Lung microvascular endothelial cell (primary cell): ENCODE results near the gene NFASC. TPM values are rescaled to one million over a fixed set of nuclear protein-coding genes. Genes with fewer than 3 reads are reported as not detected.

ENCODE experiments used
- DNase-seq, 2 donors: peaks; one replicate each; pipeline versions ENCODE4 v3.0.0 to v3.0.0-alpha.2; 2010; ENCODE audit warnings: low read depth in 2 of 2
- total RNA-seq: library from RNA; depleted of rRNA; stranded (reverse); fragments of >200 nt; gene quantifications from 2 replicates; pipeline ENCODE4 v1.2.1, GENCODE V29; 2014

NFASC gene
- total RNA-seq, 1 donor from 2014 or later: under 0.01 TPM

DNA sequence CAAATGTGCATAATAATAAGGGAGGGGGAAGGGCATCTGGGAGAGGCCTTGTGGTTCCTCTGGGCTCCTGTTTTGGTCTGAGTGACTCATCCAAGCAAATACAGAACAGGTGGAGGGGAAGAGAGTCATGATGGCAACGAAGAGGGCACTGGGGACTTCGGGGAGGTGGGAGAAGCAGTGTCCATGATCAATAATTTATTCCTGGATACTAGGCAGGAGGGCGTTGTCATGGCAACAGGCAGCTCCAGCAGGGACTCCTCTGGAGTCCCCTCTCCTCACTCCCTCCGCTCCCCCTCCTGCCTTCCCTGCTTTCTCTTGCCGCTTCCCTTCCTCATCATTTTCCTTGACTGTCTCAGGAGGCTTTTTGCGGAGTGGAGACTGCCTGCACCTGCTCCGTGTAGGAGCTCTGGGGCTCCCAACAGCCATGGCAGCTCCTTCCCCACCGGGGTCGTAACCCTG, 12.3 kb upstream of the NFASC start:
- no peak for DNase-seq

DNA sequence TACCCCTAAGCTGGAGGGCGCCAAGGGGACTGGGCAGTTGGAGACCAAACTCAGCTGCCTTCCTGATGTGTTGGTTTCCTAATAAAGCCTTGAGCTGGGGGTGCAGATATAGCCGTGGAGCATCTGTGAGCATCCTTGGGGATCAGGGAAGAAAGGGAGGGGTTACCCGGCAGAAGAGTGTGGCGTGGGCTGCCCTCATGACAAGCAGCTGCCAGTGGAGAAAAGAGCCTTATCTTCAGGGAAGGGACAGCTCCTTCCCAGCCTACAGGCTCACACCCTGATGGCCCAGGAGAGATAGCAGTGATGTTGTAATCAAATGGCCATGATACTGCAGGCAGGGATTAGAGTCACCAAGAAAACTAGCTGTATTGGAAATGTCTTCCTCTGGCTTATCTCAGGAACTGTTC, 10.8 kb upstream of the NFASC start:
- DNase-seq: no peak

DNA sequence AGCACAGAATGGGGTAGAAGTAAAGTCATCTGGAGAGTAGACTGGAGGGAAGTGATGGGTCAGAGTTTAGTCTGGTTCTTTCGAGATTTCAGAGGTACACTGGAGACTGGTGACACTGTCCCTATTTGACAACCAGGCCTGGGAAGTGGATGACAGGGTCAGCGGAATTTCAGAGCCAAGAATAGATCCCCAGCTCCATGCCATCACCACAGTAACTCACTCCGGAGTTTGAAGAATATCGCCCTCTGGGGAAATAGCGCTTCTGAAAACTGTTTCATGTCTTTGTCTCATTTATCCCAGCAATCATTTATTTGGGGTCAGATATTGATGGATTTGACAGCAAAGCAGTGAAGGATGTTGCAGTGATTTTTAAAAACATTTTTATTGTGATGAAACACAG, 7.6 kb upstream of the NFASC start:
- no peak for DNase-seq

DNA sequence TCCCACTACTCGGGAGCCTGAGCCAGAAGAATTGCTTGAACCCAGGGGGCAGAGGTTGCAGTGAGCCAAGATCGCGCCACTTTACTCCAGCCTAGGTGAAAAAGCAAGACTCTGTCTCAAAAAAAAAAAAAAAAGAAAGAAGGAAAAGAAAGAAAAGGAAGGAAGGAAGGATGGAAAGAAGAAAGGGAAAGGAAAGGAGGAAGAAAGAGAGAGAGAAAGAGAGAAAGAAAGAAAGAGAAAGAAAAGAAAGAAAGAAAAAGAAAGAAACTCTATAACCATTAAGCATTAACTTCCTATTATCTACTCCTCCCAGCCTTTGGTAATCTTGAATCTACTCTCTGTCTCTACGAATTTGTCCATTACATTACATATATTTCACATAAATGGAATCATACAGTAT, 6.9 kb upstream of the NFASC start:
- no peak for DNase-seq

DNA sequence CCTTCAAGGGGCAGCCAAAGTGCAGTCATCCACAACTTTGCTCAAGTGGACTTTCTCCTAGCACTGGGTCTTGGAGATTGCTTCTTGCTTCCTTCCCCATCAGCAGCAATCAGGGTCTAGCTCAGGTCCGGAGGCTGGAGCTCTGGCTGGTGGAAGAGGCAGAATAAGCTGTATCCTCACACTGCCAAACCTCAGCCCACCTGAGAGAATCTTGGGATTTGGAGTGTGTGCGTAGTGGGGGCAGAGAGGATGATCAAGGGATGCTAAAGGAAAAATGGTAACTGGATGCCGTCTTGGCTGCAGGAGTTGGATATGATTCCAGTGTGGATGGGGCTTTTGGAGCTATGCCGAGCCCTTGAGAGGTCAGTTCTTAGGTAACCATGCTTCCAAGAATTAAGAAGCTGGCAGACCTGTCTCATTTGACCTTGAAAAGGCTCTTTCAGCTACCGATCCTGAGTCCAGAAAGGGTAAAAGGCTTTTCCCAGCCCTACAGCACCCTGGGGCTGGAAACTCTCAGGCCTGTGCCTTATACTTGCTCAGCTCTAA, 4.5 kb upstream of the NFASC start:
- no peak for DNase-seq

DNA sequence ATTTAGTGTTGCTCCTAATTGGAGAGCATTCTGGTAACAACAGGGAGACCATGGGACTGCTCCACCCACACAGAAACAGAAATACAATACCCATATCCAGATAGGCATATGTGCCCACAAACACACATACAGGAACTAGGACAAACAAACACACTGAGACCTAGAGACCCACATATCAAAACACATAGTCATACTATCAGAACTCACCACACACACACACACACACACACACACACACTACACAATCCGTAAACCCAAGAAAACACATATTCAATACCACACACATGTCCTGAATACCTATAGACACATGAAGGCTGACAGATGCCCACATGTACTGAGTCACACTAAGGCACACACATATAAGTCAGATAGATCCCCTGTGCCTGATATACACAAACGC, 3.5 kb upstream of the NFASC start:
- DNase-seq: no peak

DNA sequence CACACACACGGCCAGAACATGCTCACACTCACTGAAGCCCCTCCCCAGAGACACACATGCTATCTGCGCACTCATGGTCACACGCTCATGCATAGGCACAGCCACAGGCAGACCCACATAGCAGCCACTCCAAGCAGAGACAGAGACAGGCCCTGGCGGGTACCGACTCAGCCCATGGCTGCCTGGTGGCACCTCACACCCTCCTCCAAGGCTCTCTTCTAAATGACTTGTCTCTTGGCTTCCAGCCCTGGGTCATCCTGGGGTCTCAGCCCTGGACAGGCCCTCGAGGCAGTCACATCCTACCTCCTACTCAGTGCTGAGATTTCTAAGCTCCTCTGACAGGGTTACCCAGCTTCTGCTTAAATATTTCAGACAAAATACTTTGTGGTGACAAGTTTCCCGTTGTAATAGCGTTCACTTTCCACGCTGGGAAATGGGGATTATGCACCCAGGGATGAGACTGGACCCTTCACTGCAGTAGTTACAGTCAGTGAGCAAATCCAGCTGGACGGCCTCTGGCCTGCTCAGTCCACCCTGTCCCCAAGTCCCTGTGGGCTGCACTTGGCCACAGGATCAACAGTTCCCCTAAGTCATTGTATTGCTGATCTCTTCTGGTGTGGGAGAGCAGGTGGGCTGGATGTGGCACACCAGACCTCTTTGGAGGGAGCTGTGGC, 2.9 kb upstream of the NFASC start:
- DNase-seq: no peak

DNA sequence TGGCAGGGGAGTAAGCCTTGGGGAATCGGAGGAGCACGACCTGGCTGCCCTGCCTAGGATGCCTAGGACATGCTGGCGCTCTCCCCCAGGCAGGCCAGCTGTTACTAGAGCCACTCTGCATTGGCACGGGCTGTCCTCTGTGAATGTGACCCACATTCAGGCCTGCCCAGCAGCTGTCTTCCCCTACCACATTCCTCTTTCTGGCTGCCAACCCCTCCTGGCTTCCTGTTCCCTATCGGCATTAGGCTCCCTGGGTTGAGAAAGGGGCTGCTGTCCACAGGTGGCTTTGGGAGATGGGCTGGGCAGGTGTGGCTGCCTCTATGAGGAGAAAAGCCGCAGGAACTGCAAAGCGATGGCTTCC, 2.3 kb upstream of the NFASC start:
- DNase-seq: no peak

DNA sequence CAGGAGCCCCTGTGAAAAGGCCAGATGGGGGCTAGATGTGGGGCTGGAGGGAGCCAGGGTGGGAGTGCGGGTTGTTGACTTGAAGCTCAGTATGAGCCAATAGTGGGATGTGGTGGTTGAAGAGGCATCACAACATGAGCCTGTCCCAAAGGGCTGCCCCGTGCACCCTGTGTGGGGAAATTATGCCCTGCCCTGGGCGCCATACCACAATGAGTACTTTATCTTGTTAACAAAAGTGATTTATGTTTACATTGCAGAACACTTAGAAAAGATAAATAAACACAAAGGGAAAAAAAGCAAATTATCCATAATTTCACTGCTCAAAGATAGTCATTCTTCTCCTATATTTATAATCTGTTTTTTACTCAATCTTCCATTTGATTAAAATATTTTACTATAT, 1.6 kb upstream of the NFASC start:
- no peak for DNase-seq

DNA sequence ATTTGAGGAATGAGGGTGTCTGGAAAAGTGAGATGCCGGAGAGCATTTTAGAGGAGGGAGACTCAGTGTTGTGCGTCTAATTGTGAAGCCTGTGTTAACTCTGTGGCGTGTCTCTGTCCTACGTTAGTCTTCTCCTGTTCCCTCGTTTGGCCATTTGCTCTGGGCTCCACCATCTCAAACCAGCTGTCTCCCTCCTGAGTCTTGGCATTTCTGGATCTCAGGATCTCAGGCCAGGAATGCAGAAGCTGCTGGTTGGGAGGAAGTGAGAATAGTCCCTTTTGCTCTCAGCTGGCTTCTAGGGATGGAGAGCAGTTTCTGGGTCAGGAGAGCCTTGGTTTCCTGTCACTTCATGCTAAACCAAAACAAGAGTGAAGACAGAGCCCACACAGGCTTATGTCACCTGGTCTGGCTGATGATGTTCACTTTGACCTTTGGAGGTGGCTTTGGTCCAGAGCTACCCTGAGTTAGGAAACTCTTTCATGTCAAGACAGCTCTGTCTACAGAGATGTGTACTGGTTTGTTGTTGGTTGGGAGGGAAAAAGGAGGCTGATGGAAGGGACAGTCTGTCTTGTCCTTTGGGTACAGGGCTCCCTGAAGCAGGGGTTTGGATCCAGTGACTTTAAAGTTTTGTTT, 859 bp downstream of the NFASC start:
- no peak for DNase-seq

DNA sequence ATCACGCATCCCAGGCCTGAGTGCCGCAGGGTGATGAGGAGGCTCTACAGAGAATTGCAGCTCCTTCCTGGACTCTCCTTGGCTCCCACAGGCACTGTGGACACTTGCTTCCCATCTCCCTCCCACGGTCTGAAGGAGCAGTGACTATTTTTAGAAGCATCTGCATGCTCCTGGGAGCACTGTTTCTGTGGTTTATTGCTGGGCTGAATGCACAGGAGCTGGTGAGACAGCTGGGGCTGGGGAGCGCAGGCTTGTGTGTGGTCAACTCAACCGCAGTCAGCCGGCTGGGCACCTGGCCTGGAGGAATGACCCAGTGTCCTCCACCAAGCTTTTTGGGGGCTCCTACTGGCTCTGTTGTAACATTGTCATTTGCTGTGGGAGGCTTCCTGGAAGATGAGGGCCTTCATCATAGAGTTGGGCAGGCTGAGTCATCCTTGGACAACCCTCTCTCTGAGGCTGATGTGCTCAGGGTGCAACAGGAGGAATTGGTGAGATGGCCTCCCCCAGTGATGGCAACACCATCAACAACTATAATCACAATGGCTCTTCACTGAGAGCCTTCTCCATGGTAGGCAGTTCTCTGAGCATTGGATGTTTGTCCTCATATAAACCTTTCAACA, 1.7 kb downstream of the NFASC start:
- no peak for DNase-seq

DNA sequence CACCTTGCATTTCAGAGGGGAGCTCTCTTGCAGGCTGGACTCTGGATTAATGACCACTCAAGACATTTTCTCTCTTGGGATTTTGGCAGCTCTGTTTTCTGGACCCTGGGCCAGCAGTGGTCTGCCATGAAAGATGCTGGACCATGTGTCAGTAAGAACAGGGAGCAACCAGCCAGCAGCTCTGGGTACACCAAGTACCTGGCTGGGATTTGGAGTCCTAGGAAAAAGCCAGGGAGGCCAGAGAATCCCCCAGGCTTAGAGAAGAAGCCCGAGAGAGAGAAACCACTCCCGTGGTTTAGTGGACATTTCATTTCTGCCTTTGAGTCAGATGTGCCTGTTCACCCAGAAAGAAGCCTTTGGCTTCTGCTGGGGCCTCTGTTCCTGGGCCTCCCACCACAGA, 2.5 kb downstream of the NFASC start:
- no peak for DNase-seq

DNA sequence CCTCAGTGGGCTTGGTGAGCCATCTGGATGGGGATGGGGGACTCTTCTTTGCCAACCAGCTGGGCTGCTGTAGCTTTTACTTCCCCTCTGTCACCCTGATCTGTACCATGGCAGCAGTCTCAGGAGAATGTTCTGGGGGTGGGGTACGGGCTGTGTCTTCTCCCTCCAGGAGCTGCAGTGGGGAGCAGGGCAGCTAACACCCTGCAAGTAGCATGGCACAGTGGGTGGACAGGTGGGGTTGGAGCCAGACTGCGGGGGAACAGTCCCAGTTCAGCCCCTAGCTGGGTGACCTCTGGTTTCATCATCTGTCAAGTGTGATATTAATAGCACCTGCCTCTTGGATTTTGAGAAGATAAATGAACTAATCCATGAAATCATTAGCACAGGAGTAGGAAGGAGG, 3.1 kb downstream of the NFASC start:
- no peak for DNase-seq

DNA sequence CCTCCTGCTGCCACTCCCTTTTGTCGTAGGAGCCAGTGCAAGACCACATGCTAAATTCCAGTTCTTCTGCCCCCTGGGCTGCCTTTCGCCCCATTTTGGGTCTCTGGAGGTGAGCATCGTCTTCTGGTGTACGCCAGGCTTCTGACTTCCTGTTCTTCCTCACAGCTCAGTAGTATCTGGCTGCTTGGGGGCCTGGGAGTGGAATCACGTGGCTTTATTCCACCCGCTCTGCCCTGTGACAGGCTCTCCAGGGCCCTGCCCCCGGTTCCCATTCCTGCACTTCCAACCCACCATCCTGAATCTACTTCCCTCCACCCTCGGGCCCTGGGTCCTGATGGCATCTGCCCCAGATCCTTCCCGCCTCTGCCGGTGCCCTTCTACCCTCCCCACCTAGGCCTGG, 3.6 kb downstream of the NFASC start:
- DNase-seq: no peak

DNA sequence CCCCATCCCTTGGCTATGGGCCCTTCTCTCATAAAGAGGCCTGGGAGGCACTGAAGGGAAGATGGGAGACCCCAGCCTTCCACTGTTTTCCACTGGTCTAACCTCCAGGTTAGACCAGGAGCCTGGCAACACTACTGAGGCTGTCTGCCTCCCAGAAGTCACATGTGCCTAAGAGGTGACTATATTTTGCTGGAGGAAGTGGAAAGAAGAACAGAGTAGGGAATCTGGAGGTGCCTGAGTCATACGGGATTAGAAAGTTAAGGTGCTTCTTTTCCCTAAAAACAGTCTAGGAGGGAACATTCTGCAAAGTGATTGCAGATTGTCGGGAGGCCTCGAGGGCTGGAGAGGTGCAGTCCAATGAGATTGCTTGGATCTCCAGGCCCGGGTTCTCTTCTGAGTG, 4.6 kb downstream of the NFASC start:
- DNase-seq: no peak

DNA sequence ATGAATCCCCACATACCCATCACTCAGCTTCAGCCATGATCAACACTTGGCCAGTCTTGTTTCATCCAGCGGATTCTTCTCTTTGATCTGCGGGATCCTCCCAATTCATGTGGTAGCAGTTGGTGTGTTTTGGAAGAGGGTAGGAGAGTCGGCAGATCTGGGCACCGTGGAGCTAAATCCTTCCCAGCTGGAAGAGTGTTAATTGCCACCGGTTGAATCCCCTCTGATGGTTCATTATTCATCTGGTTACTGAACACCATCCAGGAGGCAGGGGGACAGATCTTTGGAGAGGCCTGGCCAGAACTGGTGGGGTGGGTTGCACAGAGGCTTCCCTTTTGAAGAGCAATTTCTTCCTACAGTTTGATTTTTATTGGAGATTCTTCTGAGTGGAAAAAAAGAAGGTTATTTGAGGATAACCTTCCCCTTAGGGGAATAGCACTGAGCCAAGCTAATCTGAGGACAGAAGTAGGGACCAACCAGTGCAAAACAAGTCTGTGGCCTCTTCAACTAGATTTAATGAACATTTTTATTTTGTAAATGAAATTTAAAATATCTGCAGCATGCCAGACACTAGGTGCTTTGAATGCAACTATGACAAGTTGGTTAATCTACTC, 8.1 kb downstream of the NFASC start:
- DNase-seq: no peak

DNA sequence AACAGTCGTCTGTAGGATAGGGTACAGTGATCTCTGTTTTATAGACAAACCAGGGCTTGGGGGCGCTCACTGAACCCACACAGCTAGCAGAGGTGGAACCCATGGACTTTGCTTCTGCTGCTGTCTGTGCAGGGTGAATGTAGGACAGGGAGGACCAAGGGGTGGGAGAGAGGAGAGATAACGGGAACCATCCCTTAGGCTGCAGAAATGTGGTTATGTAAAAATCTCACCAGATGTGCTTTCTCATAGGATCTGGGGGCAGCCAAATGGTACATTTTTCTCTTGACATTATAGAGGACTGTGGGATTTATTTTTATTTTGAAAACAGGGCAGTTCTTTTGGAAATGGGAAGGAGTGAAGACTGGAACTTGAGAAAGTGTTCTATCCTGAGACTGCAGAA, 8.7 kb downstream of the NFASC start:
- no peak for DNase-seq

DNA sequence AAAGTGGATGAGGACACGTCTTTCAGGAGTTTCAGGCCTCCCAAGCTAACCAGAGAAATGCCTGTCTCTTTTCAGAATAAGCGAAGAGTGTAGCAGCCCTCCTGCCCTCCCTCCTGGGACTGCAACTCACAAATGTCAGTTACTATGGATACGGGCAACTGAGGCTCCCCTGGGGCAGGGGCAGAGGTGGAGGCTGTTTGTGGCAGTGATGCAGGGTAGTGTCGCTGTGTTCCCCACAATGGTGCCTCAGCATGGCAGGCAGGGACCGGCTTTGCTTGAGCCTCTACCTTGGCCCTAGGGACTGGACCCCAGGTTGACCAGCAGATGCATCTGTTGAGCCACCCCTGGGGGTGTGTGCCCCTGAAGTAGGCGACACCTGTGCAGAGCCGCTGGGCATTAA, 10.2 kb downstream of the NFASC start:
- DNase-seq: no peak

DNA sequence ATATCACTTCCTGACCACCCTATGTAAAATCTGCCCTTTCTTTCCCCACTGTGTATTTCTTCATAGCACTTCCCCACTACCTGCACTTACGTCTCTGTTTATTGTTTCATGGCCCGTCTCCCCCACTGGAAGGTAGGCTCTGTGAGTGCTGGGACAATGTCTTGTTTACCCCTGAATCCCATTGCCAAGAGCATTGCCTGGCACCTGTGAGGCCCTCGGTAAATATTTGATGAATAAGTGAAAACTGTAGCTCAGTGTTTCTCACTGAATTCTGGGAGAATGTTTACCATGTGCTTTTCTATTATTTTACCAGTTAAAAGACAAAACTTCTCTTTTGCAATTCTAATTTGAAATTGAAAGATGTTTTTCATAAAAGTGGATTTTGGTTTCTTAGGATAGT, 11.8 kb downstream of the NFASC start:
- DNase-seq: no peak

DNA sequence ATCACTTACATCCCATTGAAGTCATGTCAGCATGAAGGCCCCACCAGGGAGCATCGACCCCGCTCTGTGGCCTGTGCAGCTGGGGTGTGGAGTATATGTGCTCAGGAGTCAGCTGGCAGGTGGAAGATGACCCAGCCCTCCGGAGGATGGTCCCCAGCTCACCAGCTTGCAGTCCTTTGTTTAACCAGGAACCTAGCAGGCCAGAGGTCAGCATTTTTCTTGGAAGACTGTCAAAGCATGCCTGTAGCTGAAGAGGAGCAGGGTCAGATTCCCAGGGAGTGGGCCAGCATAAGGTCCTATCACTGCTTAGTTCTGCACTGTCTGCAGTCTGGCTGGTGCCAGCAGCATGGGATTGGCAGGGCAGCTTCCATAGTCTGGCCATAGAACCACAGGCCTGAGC, 12.7 kb downstream of the NFASC start:
- peak in 1 of 2 donors; percentile 82 for DNase-seq

DNA sequence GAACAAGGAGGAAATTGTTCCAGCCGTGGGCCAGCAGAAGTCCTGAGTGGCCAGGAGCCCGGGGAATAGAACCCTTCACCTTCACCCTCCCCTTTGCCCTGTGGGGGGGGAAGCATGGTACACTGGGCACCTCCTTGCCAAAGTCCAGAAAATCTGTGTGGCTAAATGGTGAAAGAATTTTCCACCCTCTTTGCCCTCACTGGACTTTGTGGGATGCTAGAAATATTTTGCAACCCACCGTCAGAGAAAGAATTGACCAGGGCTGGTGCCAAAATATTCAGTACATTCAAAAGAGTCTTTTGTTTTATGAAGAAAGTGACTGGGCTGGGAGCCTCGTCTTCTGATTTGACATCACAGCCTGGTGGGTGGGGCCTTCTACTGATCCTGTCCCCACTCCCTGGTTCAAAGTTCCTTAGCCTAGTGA, 14.6 kb downstream of the NFASC start:
- DNase-seq: no peak

DNA sequence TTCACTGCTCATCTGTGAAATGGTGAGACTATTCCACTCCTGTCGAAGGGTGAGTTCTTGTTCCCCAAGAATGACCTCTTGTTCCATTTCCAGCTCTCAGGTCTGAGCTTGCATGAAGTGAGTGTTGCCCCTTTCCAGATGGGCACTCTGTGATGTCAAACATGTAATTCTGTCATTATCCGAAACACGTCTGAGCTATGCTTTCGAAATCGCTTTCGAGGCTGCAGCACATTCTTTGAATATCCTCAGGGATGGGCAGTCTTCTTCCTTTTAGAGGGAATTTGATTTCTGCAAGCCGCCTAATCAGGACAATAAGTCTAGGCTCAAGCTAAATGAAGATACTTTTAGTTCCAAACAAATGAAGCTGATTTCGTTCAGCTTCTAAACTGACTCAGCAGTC, 15.1 kb downstream of the NFASC start:
- DNase-seq: no peak

DNA sequence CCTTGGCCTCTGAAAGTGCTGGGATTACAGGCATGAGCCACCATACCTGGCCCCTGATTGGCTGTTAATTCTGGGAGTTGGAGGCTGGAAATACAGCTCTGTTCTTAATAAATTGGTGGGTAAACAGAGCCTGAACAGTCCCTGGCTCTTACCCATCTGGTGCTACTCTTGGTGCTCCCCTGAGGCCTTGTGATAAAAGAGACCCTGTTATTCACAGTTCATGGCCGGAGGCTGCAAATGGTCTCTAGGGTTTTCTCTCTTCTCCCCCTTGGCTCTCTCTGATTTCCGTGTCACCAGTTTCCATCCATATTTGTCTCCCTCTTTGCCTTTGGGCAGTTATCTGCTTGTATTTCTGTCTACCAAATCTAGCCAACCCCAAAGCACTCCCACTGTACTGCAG, 17.2 kb downstream of the NFASC start:
- no peak for DNase-seq
